ENCODE measurements around the gene SEC61A2.

- TF ChIP-seq POLR2A (IDR thresholded peaks at IDR 0.05; ENCODE audit: low read depth, low read length) (no peak), SMC3 (IDR thresholded peaks at IDR 0.05; ENCODE audit: low read depth, low read length) (no peak), RAD21 (IDR thresholded peaks at IDR 0.05; ENCODE audit: low read length) (no peak), MAFK (IDR thresholded peaks at IDR 0.05; ENCODE audit: low read depth, low read length) (no peak), CTCF (conservative IDR thresholded peaks at IDR 0.05; ENCODE audit: low read depth, low read length) (no peak), MXI1 (IDR thresholded peaks at IDR 0.05; ENCODE audit: borderline replicate concordance, low read depth, low read length) (no peak), USF2 (IDR thresholded peaks at IDR 0.05; ENCODE audit: low read depth, low read length) (no peak), RCOR1 (IDR thresholded peaks at IDR 0.05; ENCODE audit: insufficient replicate concordance, low read length) (no peak), RFX5 (IDR thresholded peaks at IDR 0.05; ENCODE audit: low read depth, low read length) (no peak), NFE2L2 (IDR thresholded peaks at IDR 0.05; ENCODE audit: low read depth, low read length) (no peak), FOS (IDR thresholded peaks at IDR 0.05; ENCODE audit: low read depth, low read length) (no peak), CHD1 (IDR thresholded peaks at IDR 0.05; ENCODE audit: low read depth, low read length) (no peak)
Measured at GRCh38 chr10:12154516-12154915, 25.0 kb downstream of the SEC61A2 start.
